EH (cell line): ENCODE results near the gene ZDHHC12.
A peak's percentile ranks its signal among the peaks of the same experiment; 100 is the strongest.

Experiments used
- DNase-seq: peaks from one replicate; pipeline ENCODE4 v3.0.0-alpha.2; 2015; ENCODE audit warnings: low read depth

ZDHHC12 gene

GRCh38 chr9:128685636-128686489 lies 38.1 kb downstream of the ZDHHC12 start:
- DNase-seq: peak; percentile 6

- peak; percentile 83 for DNase-seq
These were observed 39.4 kb downstream of the ZDHHC12 start for GRCh38 chr9:128684325-128685199.

DNA sequence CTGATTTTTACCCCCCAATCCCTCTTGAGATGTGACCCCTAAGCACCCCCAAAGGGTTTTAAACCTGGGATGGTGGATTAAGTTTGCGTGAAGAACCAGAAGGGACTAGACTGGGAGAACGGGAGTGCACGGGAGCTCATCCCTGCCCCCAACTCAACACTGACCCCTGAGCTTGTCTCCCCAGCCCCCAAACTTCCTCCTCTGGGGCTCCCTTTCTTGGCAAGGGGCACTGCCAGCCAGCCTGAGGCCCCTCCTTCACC lies 39.9 kb downstream of the ZDHHC12 start:
- DNase-seq: no peak

- DNase-seq: peak; percentile 52
These were observed 40.4 kb downstream of the ZDHHC12 start for GRCh38 chr9:128683340-128684064.

- DNase-seq: no peak
These were observed 46.1 kb downstream of the ZDHHC12 start for GRCh38 chr9:128677794-128678193.

DNA sequence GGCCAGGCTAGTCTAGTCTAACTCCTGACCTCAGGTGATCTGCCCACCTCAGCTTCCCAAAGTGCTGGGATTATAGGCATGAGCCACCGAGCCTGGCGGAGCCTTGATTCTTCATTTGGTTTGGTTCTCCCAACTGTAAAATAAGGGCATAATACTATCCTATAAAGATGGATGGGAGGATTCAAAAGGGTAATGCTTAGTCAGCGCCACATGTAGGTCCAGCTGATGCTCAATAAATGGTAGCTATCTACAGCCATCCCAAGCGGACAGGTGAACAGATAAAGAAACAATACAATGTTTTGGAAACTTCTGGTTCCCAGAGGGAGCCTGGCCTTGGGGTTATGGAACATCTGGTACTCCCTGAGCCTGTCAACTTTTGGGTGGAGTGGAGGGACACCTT lies 48.5 kb downstream of the ZDHHC12 start:
- no peak for DNase-seq
